Measurements from ENCODE around the gene BARHL2. TPM values are rescaled to one million over a fixed set of nuclear protein-coding genes. Genes with fewer than 3 reads are reported as not detected.

Gene BARHL2
- total RNA-seq, 4 donors from 2014 or later = not detected

DNA sequence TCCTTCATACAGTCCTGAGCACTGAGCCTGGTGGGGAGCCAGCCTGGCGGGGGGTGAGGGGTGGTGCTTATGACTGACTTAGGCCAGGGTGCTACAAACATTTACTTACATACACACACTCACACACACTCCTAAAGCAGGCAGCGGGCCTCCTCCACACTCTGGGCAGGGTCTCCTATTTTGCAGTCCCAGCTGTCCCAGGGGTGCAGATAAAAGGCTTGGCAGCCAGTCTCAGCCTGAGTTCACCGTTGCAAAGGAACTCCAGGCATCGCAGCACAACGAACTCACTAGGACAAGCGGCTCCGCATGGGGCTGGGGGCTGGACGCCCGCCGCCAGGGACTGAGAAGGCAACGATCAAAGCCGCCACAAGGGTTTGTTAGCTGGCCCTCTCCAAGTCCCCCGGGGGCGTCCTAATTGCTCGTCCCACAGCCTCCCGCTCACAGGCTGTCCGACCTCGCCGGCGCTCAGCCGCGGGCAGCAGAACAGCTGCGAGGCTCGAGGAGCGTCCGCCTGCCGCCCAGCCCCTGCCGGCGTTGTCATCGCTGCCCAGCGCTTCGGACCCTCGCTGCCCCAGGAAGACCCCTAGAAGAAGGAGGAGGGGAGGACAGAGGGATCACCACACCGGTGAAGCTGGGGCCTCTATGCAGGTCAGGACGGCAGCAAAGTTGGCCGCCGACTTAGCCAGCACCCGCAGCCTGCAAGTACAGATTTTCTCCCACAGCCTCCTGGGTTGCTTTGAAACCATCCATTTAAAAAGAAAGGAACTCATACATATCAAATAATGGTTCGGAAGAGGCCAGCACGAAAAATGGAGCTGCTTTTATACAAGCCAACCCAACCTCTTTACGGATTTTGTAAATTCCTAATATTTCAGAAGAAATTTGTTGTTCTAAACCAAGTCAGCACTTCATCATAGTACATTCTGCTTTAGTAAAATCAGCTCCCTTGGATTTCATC is 6.2 kb downstream of the BARHL2 start:
- Histone ChIP-seq H3K4me3 (no peak overlapping the region), H3K27me3 (peaks cover 17 to 76% of the 10 kb centered on the region in 2 donors)

DNA sequence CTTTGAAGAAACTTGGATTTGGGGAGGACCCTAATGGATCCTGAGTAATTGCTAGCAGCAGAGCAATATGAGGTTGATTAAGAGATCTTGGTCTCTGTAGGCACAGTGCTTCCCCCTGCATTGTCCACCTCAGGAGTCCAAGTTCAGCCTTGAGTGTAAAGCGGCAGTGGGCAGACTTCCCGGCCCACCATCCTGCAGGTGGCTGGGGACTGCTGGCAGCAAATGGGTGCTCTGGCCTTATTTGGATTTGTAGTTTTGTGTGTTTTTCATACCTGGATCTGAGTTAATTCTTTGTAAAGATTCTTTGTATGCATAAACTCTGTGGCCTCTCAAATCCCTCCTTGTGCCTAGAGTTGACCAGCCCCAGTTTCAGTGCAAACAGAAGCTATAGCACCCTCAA is 7.6 kb downstream of the BARHL2 start:
- intact Hi-C loops (cut with DNase I; ENCODE audit: low total_unique reads) = no loop called here
- DNase-seq = no peak
- peaks cover 16 to 76% of the 10 kb centered on the region in 2 donors for H3K27me3 ChIP-seq

More for the DNA sequence above, 6.2 kb downstream of the BARHL2 start:
- no peak for DNase-seq
- no peak for TF ChIP-seq POLR2A (IDR thresholded peaks at IDR 0.05)
- TF ChIP-seq, protein P1, sequence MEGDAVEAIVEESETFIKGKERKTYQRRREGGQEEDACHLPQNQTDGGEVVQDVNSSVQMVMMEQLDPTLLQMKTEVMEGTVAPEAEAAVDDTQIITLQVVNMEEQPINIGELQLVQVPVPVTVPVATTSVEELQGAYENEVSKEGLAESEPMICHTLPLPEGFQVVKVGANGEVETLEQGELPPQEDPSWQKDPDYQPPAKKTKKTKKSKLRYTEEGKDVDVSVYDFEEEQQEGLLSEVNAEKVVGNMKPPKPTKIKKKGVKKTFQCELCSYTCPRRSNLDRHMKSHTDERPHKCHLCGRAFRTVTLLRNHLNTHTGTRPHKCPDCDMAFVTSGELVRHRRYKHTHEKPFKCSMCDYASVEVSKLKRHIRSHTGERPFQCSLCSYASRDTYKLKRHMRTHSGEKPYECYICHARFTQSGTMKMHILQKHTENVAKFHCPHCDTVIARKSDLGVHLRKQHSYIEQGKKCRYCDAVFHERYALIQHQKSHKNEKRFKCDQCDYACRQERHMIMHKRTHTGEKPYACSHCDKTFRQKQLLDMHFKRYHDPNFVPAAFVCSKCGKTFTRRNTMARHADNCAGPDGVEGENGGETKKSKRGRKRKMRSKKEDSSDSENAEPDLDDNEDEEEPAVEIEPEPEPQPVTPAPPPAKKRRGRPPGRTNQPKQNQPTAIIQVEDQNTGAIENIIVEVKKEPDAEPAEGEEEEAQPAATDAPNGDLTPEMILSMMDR (IDR thresholded peaks at IDR 0.05) = no peak
- Histone ChIP-seq H3K36me3 (no peaks in the 10 kb centered on the region), H3K4me1 (peaks cover 0 to 8% of the 10 kb centered on the region in 2 donors), H3K9me3 (no peaks in the 10 kb centered on the region), H3K27ac (no peak overlapping the region)
- intact Hi-C loops (cut with DNase I; ENCODE audit: low total_unique reads) = no loop called here

DNA sequence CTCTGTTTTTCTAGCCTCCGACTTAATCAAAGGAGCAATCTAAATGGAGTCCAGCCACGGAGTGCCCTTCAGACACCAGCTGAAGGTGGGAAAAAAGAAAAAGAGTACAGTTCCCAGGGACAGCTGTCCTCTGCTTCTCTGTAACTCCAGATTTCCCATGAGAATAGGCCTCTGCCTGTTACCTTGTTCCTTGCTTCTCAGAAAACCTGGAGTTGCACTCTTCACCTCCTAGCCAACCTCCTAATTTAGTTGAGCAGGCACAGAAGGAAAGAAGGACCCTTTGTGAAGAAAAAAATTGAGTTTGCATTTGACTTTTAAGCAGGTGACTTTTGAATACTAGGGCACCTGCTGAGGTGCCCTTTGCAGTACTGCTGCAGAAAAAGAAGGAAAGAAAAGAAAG is 8.3 kb downstream of the BARHL2 start:
- DNase-seq = no peak
- Histone ChIP-seq H3K27me3 (peaks cover 17 to 76% of the 10 kb centered on the region in 2 donors), H3K27ac (no peak overlapping the region), H3K36me3 (no peaks in the 10 kb centered on the region), H3K4me1 (peaks cover 0 to 8% of the 10 kb centered on the region in 2 donors), H3K4me3 (no peak overlapping the region), H3K9me3 (no peaks in the 10 kb centered on the region)
- TF ChIP-seq POLR2A (IDR thresholded peaks at IDR 0.05) = no peak
- TF ChIP-seq, protein P1 (IDR thresholded peaks at IDR 0.05) = no peak
- intact Hi-C loops (cut with DNase I; ENCODE audit: low total_unique reads) = no loop called here

More for the DNA sequence above, 7.6 kb downstream of the BARHL2 start:
- Histone ChIP-seq H3K27ac (no peak overlapping the region), H3K4me1 (peaks cover 0 to 8% of the 10 kb centered on the region in 2 donors), H3K36me3 (no peaks in the 10 kb centered on the region), H3K9me3 (no peaks in the 10 kb centered on the region), H3K4me3 (no peak overlapping the region)
- TF ChIP-seq, protein P1 (IDR thresholded peaks at IDR 0.05) = no peak
- TF ChIP-seq POLR2A (IDR thresholded peaks at IDR 0.05) = no peak

DNA sequence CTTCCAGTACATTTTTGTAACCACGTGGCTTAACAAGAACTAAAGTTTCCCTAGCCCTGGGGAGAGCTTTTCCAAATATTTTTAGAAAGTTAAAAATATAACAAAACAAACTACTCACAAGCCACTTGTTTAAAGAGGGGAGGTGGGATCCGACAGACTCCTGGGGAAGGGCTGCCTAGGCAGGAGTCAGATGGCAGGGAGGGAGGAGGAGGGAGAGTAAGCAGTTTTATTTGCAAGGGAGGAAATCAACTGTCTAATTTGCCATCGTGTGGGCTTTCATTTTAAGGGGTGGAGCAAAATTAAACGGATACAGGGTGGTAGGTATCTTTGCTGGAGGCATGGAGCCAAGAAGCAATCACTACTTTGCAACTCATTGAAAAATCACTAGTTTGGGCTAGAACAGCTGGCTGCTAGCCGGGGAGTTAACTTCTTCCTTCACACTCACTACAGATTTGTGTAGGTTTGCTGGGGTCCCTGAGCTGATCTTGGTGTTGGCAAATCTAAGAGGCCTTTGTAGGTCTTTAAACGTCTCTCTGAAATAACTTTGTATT is 8.8 kb downstream of the BARHL2 start:
- Histone ChIP-seq H3K27me3 (peaks cover 22 to 74% of the 10 kb centered on the region in 2 donors), H3K4me1 (peaks cover 0 to 8% of the 10 kb centered on the region in 2 donors), H3K36me3 (no peaks in the 10 kb centered on the region), H3K4me3 (no peak overlapping the region), H3K9me3 (no peaks in the 10 kb centered on the region), H3K27ac (no peak overlapping the region)
- no peak for TF ChIP-seq POLR2A (IDR thresholded peaks at IDR 0.05)
- TF ChIP-seq, protein P1 (IDR thresholded peaks at IDR 0.05) = no peak
- intact Hi-C loops (cut with DNase I; ENCODE audit: low total_unique reads) = no loop called here
- no peak for DNase-seq

DNA sequence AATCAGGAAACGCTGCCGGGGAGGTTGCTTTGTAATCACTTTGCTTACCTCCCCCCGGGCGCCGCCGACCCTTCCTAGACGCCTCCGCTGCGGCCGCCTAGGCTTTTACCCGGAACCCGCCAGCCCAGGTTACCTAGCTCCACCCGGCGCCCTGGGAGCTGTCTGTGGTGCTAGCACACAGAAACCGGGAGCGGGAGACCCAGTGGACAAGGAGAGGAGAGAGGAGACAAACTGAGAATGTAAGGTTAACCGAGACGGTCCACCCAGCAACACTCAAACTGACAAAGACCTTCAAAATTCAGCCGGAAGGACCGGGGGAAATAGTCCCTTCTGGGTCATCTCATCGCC is 9.8 kb downstream of the BARHL2 start:
- peaks cover 22 to 67% of the 10 kb centered on the region in 2 donors for H3K27me3 ChIP-seq
- no peak for DNase-seq
- H3K4me1 ChIP-seq = peaks cover 0 to 8% of the 10 kb centered on the region in 2 donors
- TF ChIP-seq POLR2A (IDR thresholded peaks at IDR 0.05) = no peak
- TF ChIP-seq, protein P1 (IDR thresholded peaks at IDR 0.05) = no peak
- intact Hi-C loops (cut with DNase I; ENCODE audit: low total_unique reads) = no loop called here
- no peaks in the 10 kb centered on the region for H3K36me3 ChIP-seq
- no peak overlapping the region for H3K27ac ChIP-seq
- H3K4me3 ChIP-seq = no peak overlapping the region
- no peaks in the 10 kb centered on the region for H3K9me3 ChIP-seq

All from uterus (tissue), 4 donors.